WTC11 (cell line): ENCODE data around the gene SOCS2.
"Not testable (repeated sequence)": the region's sequence is repeated elsewhere in the genome, so short reads cannot be mapped to it uniquely, and the experiment has no call there.

ENCODE experiments used
- ATF1 ChIP-seq: sonication (generic); formaldehyde crosslinking; IDR thresholded peaks from 2 replicates; pipeline ENCODE4 v1.8.1; 2023; ENCODE audit warnings: mild to moderate bottlenecking, moderate library complexity, missing genetic modification reagents
- CBFB ChIP-seq: sonication (generic); formaldehyde crosslinking; IDR thresholded peaks from 2 replicates; pipeline ENCODE4 v1.8.1; 2022; ENCODE audit warnings: mild to moderate bottlenecking, low read depth, missing genetic modification reagents
- CTCF ChIP-seq: fragments of 200-600 bp; IDR thresholded peaks from 2 replicates; pipeline ENCODE4 v1.8.0; 2022; ENCODE audit warnings: antibody characterized with exemption
- IRF2 ChIP-seq: sonication (generic); formaldehyde crosslinking; IDR thresholded peaks from 2 replicates; pipeline ENCODE4 v1.8.0; 2022; ENCODE audit warnings: low read depth, missing genetic modification reagents, borderline replicate concordance
- NR2C2 ChIP-seq: sonication (generic); formaldehyde crosslinking; IDR thresholded peaks from 2 replicates; pipeline ENCODE4 v1.8.0; 2022; ENCODE audit warnings: mild to moderate bottlenecking, missing genetic modification reagents
- USF1 ChIP-seq: sonication (generic); formaldehyde crosslinking; IDR thresholded peaks from 2 replicates; pipeline ENCODE4 v1.8.0; 2022; ENCODE audit warnings: mild to moderate bottlenecking, missing genetic modification reagents
- ZBTB21 ChIP-seq: sonication (generic); formaldehyde crosslinking; IDR thresholded peaks from 2 replicates; pipeline ENCODE4 v1.8.1; 2023; ENCODE audit warnings: mild to moderate bottlenecking, missing genetic modification reagents, borderline replicate concordance
- ZNF121 ChIP-seq: sonication (generic); formaldehyde crosslinking; IDR thresholded peaks from 2 replicates; pipeline ENCODE4 v1.8.0; 2023; ENCODE audit warnings: missing genetic modification reagents
- ZNF512 ChIP-seq: sonication (generic); formaldehyde crosslinking; IDR thresholded peaks from 2 replicates; pipeline ENCODE4 v1.8.1; 2022; ENCODE audit warnings: missing genetic modification reagents, borderline replicate concordance
- ZSCAN18 ChIP-seq: fragments of 250-450 bp; sonication (Bioruptor Pico); IDR thresholded peaks from 2 replicates; pipeline ENCODE4 v2.1.2; 2022; ENCODE audit warnings: mild to moderate bottlenecking, moderate library complexity
- TF ChIP-seq, protein P1 (sequence below): sonication (generic); formaldehyde crosslinking; IDR thresholded peaks from 2 replicates; pipeline ENCODE4 v1.8.0; 2022; ENCODE audit warnings: mild to moderate bottlenecking, missing genetic modification reagents
- TF ChIP-seq, protein P2 (sequence below): sonication (generic); formaldehyde crosslinking; IDR thresholded peaks from 2 replicates; pipeline ENCODE4 v1.8.1; 2023; ENCODE audit warnings: mild to moderate bottlenecking, missing genetic modification reagents, moderate library complexity
- TF ChIP-seq, protein P3 (sequence below): sonication (generic); formaldehyde crosslinking; IDR thresholded peaks from 2 replicates; pipeline ENCODE4 v1.8.1; 2022; ENCODE audit warnings: low read depth, mild to moderate bottlenecking, moderate library complexity, missing genetic modification reagents, borderline replicate concordance
- TF ChIP-seq, protein P4 (sequence below): sonication (generic); formaldehyde crosslinking; IDR thresholded peaks from 2 replicates; pipeline ENCODE4 v1.8.0; 2023; ENCODE audit warnings: missing genetic modification reagents

DNA sequence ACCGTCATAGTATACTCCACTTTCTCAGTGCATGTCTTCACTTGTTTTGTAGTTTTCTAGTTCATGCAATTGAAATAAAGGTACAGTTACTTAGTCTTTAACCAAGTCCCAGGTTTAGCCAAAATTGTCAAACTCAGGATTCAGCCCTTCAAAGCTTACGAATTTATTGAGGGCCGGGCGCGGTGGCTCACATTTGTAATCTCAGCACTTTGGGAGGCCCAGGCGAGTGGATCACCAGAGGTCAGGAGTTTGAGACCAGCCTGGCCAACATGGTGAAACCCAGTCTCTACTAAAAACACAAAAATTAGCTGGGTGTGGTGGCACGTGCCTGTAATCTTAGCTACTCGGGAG lies 52.8 kb downstream of the SOCS2 start:
- TF ChIP-seq CTCF; IRF2 (CRISPR knock-in tag); ZNF121 (CRISPR knock-in tag); CBFB (CRISPR knock-in tag); ATF1 (CRISPR knock-in tag); ZBTB21 (CRISPR knock-in tag); ZSCAN18 (CRISPR knock-in tag); ZNF512; USF1 (CRISPR knock-in tag); NR2C2 (CRISPR knock-in tag): not testable (repeated sequence)
- TF ChIP-seq, protein P1, sequence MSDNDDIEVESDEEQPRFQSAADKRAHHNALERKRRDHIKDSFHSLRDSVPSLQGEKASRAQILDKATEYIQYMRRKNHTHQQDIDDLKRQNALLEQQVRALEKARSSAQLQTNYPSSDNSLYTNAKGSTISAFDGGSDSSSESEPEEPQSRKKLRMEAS (CRISPR knock-in tag): not testable (repeated sequence)
- TF ChIP-seq, protein P2, sequence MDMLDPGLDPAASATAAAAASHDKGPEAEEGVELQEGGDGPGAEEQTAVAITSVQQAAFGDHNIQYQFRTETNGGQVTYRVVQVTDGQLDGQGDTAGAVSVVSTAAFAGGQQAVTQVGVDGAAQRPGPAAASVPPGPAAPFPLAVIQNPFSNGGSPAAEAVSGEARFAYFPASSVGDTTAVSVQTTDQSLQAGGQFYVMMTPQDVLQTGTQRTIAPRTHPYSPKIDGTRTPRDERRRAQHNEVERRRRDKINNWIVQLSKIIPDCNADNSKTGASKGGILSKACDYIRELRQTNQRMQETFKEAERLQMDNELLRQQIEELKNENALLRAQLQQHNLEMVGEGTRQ (CRISPR knock-in tag): not testable (repeated sequence)
- TF ChIP-seq, protein P3, sequence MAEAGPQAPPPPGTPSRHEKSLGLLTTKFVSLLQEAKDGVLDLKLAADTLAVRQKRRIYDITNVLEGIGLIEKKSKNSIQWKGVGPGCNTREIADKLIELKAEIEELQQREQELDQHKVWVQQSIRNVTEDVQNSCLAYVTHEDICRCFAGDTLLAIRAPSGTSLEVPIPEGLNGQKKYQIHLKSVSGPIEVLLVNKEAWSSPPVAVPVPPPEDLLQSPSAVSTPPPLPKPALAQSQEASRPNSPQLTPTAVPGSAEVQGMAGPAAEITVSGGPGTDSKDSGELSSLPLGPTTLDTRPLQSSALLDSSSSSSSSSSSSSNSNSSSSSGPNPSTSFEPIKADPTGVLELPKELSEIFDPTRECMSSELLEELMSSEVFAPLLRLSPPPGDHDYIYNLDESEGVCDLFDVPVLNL (CRISPR knock-in tag): not testable (repeated sequence)
- TF ChIP-seq, protein P4, sequence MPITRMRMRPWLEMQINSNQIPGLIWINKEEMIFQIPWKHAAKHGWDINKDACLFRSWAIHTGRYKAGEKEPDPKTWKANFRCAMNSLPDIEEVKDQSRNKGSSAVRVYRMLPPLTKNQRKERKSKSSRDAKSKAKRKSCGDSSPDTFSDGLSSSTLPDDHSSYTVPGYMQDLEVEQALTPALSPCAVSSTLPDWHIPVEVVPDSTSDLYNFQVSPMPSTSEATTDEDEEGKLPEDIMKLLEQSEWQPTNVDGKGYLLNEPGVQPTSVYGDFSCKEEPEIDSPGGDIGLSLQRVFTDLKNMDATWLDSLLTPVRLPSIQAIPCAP: not testable (repeated sequence)
